ENCODE measurements around the gene EHD2. TPM values are rescaled to one million over a fixed set of nuclear protein-coding genes. Genes with fewer than 3 reads are reported as not detected.
"Not testable (repeated sequence)": the region's sequence is repeated elsewhere in the genome, so short reads cannot be mapped to it uniquely, and the experiment has no call there.

EHD2 gene
- total RNA-seq, 2 experiments from 2014 or later: 1.1 to 1.4 TPM

DNA sequence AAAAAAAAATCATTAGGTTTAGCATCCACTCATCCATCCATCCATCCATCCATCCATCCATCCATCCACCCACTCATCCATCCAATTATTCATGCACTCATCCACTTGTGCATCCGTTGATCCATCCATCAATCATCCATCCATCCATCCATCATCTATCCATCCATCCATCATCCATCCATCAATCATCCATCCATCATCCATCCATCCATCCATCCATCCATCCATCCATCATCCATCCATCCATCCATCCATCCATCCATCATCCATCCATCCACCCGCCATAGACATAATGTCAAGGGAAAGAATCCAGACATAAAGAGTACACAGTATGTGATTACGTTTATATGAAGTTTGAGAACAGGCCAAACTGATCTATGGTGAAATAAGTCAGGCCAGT is 56.3 kb downstream of the EHD2 start:
- Mint-ChIP-seq H3K27me3 (no peaks in the 10 kb centered on the region), H3K36me3 (ENCODE audit: low read depth) (no peaks in the 10 kb centered on the region), H3K4me1 (ENCODE audit: low read depth) (peaks cover 3% of the 10 kb centered on the region), H3K9me3 (no peaks in the 10 kb centered on the region), H3K4me3 (no peak overlapping the region), H3K27ac (no peak overlapping the region)
- intact Hi-C loops (cut with micrococcal nuclease): no loop called here
- ChIA-PET CTCF (no interaction called here), POLR2A (no interaction called here)
- no peak for DNase-seq
- TF ChIP-seq, protein P1, sequence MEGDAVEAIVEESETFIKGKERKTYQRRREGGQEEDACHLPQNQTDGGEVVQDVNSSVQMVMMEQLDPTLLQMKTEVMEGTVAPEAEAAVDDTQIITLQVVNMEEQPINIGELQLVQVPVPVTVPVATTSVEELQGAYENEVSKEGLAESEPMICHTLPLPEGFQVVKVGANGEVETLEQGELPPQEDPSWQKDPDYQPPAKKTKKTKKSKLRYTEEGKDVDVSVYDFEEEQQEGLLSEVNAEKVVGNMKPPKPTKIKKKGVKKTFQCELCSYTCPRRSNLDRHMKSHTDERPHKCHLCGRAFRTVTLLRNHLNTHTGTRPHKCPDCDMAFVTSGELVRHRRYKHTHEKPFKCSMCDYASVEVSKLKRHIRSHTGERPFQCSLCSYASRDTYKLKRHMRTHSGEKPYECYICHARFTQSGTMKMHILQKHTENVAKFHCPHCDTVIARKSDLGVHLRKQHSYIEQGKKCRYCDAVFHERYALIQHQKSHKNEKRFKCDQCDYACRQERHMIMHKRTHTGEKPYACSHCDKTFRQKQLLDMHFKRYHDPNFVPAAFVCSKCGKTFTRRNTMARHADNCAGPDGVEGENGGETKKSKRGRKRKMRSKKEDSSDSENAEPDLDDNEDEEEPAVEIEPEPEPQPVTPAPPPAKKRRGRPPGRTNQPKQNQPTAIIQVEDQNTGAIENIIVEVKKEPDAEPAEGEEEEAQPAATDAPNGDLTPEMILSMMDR (IDR thresholded peaks at IDR 0.05): no peak
- no peak for ATAC-seq

DNA sequence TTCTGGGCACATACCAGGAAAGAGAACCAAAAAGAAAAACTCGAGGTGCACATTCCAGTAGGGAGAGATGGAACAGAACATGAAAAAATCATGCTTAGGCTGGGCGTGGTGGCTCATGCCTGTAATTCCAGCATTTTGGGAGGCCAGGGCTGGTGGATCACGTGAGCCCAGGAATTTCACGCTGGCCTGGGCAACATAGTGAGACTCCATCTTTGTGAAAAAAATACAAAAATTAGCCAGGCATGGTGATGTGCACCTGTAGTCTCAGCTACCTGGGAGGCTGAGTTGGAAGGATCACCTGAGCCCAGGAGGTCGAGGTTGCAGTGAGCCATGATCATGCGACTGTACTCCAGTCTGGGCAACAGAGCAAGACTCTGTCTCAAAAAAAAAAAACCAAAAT is 58.1 kb downstream of the EHD2 start:
- H3K4me3 Mint-ChIP-seq, ATAC-seq: not testable (repeated sequence)

DNA sequence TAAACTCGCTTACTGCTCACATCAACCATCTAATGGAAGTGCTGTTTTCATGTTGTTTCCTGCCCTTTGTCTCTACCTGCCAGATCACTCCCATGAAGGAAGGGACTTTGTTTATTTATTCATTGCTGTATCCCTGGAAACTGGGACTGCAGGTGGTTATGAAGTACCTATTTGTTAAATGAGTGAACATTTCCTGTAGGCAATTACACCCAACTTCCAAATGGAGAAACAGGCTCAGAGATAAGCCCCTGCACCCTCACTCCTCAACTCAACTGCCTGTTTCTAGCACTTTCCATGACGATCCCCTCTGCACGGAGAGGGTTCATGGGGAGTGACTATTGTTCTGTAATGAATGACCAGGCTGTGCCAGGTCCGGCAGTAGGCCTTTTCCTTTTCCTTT is 63.3 kb downstream of the EHD2 start:
- H3K4me1 Mint-ChIP-seq (ENCODE audit: low read depth): peaks cover 25% of the 10 kb centered on the region
- H3K4me3 Mint-ChIP-seq: no peak overlapping the region
- intact Hi-C loops (cut with micrococcal nuclease): no loop called here
- no peaks in the 10 kb centered on the region for H3K9me3 Mint-ChIP-seq
- DNase-seq (no peak), ATAC-seq (no peak)
- POLR2A ChIA-PET: interaction anchor here (1.3 to 1.7 kb wide), 2 partner anchors 23 to 31 kb away, joined by 5 to 6 read pairs; partner anchors contain the start of gene NOP53
- H3K36me3 Mint-ChIP-seq (ENCODE audit: low read depth): peaks cover 5% of the 10 kb centered on the region
- TF ChIP-seq, protein P1 (IDR thresholded peaks at IDR 0.05): no peak
- CTCF ChIA-PET: interaction anchor here (1.3 kb wide), 1 partner anchor 12 kb away, joined by 3 read pairs; no protein-coding TSS in a partner anchor
- no peak overlapping the region for H3K27ac Mint-ChIP-seq
- H3K27me3 Mint-ChIP-seq: no peaks in the 10 kb centered on the region

More for the DNA sequence above, 58.1 kb downstream of the EHD2 start:
- POLR2A ChIA-PET; H3K27me3 Mint-ChIP-seq; H3K27ac Mint-ChIP-seq; H3K9me3 Mint-ChIP-seq; H3K4me1 Mint-ChIP-seq (ENCODE audit: low read depth); CTCF ChIA-PET; H3K36me3 Mint-ChIP-seq (ENCODE audit: low read depth); intact Hi-C loops (cut with micrococcal nuclease); DNase-seq: not testable (repeated sequence)

DNA sequence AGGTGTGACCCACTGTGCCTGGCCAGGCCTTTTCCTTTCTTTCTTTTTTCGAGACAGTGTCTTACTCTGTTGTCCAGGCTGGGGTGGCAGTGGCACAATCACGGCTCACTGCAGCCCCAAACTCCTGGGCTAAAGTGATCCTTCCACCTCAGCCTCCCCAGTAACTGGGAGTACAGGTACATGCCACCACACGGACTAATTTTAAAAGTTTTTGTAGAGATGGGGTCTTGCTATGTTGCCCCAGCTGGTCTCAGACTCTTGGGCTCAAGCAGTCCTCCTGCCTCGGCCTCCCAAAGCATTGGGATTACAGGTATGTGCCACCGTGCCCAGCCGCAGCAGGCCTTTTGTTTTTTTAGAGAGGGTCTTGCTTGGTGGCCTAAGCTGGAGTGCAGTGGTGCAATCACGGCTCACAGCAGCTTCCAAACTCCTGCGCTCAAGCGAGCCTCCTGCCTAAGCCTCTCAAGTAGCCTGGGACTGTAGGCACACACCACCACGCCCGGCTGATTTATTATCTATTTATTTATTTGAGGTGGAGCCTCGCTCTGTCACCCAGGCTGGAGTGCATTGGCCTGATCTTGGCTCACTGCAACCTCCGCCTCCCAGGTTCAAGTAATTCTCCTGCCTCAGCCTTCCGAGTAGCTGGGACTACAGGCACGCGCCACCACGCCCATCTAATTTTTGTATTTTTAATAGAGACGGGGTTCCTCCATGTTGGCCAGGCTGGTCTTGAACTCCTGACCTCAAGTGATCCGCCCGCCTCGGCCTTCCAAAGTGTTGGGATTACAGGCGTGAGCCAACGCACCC is 64.2 kb downstream of the EHD2 start:
- DNase-seq; CTCF ChIA-PET; H3K9me3 Mint-ChIP-seq; H3K27me3 Mint-ChIP-seq; intact Hi-C loops (cut with micrococcal nuclease); ATAC-seq: not testable (repeated sequence)
- Mint-ChIP-seq H3K27ac (peak overlapping the region; percentile 95), H3K4me1 (ENCODE audit: low read depth) (peaks cover 28% of the 10 kb centered on the region), H3K36me3 (ENCODE audit: low read depth) (peaks cover 12% of the 10 kb centered on the region), H3K4me3 (peak overlapping the region; percentile 96)
- POLR2A ChIA-PET: interaction anchor here (0.8 kb wide), 1 partner anchor 262 kb away, joined by 3 read pairs; the partner anchor contains the start of gene NAPA

DNA sequence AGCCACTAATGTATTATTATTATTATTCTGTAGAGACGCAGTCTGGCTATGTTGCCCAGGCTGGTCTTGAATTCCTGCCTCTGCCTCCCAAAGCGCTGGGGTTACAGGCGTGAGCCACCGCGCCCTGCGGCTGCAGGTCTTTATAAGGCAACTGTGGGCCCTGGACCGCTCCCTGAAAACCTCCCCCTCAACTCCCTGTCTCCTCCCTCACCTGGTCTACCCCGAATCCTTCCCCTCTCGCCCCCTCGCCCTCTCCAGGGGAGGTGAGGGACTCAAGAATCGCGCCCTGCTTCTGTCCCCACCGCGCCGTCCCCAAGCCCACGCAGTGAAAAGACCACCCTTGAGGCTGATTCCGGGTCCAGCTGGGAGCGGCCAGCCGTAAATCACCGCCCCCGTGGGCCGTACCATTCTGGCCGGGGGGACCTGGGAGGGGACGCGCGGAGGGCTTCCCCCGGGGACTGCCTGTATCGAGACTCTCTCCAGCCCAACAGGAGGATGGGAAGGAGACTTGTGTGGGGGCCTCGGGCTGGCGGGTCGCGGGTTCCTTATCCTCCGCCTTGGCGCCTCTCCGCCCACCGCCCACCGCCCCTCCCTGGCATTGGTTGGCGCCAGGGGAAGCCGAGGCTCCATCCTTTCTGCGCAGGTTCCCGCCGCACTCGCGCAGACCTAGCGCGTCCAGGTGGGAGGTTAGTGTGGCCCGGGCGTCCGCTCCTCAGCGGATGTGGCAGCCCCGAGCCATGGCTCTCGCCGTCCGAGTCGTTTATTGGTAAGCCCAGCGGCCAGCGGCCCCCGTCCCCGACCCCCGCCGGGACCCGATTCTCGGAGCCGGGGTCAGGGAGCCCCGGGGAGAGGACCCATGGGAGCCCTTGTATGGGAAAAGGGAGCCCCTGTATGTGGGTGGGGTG is 65.1 kb downstream of the EHD2 start, which contains the start of gene SELENOW:
SELENOW (plus strand) TSS at position 655 of the 905 bp plus-strand sequence; CDS start at position 738, 83 bp downstream.
- H3K36me3 Mint-ChIP-seq (ENCODE audit: low read depth): peaks cover 15% of the 10 kb centered on the region
- peak within 1 kb of the TSS; percentile 96 for H3K4me3 Mint-ChIP-seq
- CTCF ChIA-PET: no interaction called here
- no peaks in the 10 kb centered on the region for H3K27me3 Mint-ChIP-seq
- peaks cover 28% of the 10 kb centered on the region for H3K4me1 Mint-ChIP-seq (ENCODE audit: low read depth)
- TF ChIP-seq, protein P1 (IDR thresholded peaks at IDR 0.05): no peak
- DNase-seq (peak; percentile 86), ATAC-seq (peak; percentile 94)
- POLR2A ChIA-PET: interaction anchor here (0.5 to 0.9 kb wide), 3 partner anchors 26 to 263 kb away, joined by 3 read pairs; partner anchors contain the start of gene NAPA
- intact Hi-C loops (cut with micrococcal nuclease): no loop called here
- H3K27ac Mint-ChIP-seq: peak within 1 kb of the TSS; percentile 95
- no peaks in the 10 kb centered on the region for H3K9me3 Mint-ChIP-seq
